ENCODE data around the gene SIPA1L3. TPM values are rescaled to one million over a fixed set of nuclear protein-coding genes. Genes with fewer than 3 reads are reported as not detected.

SIPA1L3 gene
- total RNA-seq, 1 donor from 2014 or later = 29.6 TPM

GRCh38 chr19:38017401-38018151 is 110.6 kb downstream of the SIPA1L3 start:
- H3K9me3 Mint-ChIP-seq (ENCODE audit: unreplicated experiment) = no peaks in the 10 kb centered on the region
- H3K4me3 Mint-ChIP-seq (ENCODE audit: unreplicated experiment) = no peak overlapping the region
- DNase-seq (ENCODE audit: low spot score) = no peak
- H3K27me3 Mint-ChIP-seq (ENCODE audit: unreplicated experiment) = peaks cover 2% of the 10 kb centered on the region
- H3K36me3 Mint-ChIP-seq (ENCODE audit: low read depth, unreplicated experiment) = no peaks in the 10 kb centered on the region
- peak overlapping the region; percentile 54 for H3K27ac Mint-ChIP-seq (ENCODE audit: unreplicated experiment)
- no peak for TF ChIP-seq CTCF (IDR thresholded peaks at IDR 0.05; ENCODE audit: unreplicated experiment)
- H3K4me1 Mint-ChIP-seq (ENCODE audit: unreplicated experiment) = peaks cover 11% of the 10 kb centered on the region

- H3K4me3 Mint-ChIP-seq (ENCODE audit: unreplicated experiment) = no peak overlapping the region
- peaks cover 4% of the 10 kb centered on the region for H3K4me1 Mint-ChIP-seq (ENCODE audit: unreplicated experiment)
- no peaks in the 10 kb centered on the region for H3K9me3 Mint-ChIP-seq (ENCODE audit: unreplicated experiment)
- no peak for DNase-seq (ENCODE audit: low spot score)
- TF ChIP-seq CTCF (IDR thresholded peaks at IDR 0.05; ENCODE audit: unreplicated experiment) = no peak
- no peak overlapping the region for H3K27ac Mint-ChIP-seq (ENCODE audit: unreplicated experiment)
- peaks cover 2% of the 10 kb centered on the region for H3K27me3 Mint-ChIP-seq (ENCODE audit: unreplicated experiment)
- H3K36me3 Mint-ChIP-seq (ENCODE audit: low read depth, unreplicated experiment) = no peaks in the 10 kb centered on the region
These were observed 111.8 kb downstream of the SIPA1L3 start for GRCh38 chr19:38018694-38019395.

GRCh38 chr19:38019396-38019724 is 112.4 kb downstream of the SIPA1L3 start:
- Mint-ChIP-seq H3K9me3 (ENCODE audit: unreplicated experiment) (no peaks in the 10 kb centered on the region), H3K4me3 (ENCODE audit: unreplicated experiment) (no peak overlapping the region), H3K27ac (ENCODE audit: unreplicated experiment) (no peak overlapping the region), H3K36me3 (ENCODE audit: low read depth, unreplicated experiment) (no peaks in the 10 kb centered on the region), H3K27me3 (ENCODE audit: unreplicated experiment) (no peaks in the 10 kb centered on the region), H3K4me1 (ENCODE audit: unreplicated experiment) (peaks cover 4% of the 10 kb centered on the region)
- no peak for DNase-seq (ENCODE audit: low spot score)
- no peak for TF ChIP-seq CTCF (IDR thresholded peaks at IDR 0.05; ENCODE audit: unreplicated experiment)

DNA sequence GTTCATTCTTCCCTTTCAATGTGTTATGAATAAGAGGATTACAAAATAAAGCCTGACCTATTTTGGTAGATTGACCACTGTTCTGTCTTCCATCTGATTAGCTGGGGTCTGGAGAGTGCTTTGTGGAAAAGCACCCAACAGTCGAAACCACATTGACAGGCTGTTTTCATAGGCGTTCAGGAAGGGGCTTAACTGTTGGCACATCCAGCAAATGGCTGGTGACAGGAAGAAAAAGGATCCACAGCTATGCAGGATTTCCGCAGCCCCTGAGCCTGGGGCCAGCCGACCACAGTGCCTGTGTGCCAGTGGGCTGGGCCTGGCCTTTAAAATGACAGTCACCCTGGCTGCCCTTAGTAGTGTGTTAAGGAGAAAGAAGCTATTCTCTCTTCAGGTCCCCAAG is 113.3 kb downstream of the SIPA1L3 start:
- H3K27me3 Mint-ChIP-seq (ENCODE audit: unreplicated experiment) = peaks cover 4% of the 10 kb centered on the region
- H3K36me3 Mint-ChIP-seq (ENCODE audit: low read depth, unreplicated experiment) = no peaks in the 10 kb centered on the region
- peak overlapping the region; percentile 87 for H3K27ac Mint-ChIP-seq (ENCODE audit: unreplicated experiment)
- H3K4me1 Mint-ChIP-seq (ENCODE audit: unreplicated experiment) = peaks cover 10% of the 10 kb centered on the region
- H3K9me3 Mint-ChIP-seq (ENCODE audit: unreplicated experiment) = no peaks in the 10 kb centered on the region
- no peak overlapping the region for H3K4me3 Mint-ChIP-seq (ENCODE audit: unreplicated experiment)
- no peak for TF ChIP-seq CTCF (IDR thresholded peaks at IDR 0.05; ENCODE audit: unreplicated experiment)
- DNase-seq (ENCODE audit: low spot score) = no peak

- no peaks in the 10 kb centered on the region for H3K9me3 Mint-ChIP-seq (ENCODE audit: unreplicated experiment)
- H3K27ac Mint-ChIP-seq (ENCODE audit: unreplicated experiment) = no peak overlapping the region
- no peak overlapping the region for H3K4me3 Mint-ChIP-seq (ENCODE audit: unreplicated experiment)
- no peak for DNase-seq (ENCODE audit: low spot score)
- peaks cover 16% of the 10 kb centered on the region for H3K4me1 Mint-ChIP-seq (ENCODE audit: unreplicated experiment)
- no peaks in the 10 kb centered on the region for H3K36me3 Mint-ChIP-seq (ENCODE audit: low read depth, unreplicated experiment)
- peaks cover 5% of the 10 kb centered on the region for H3K27me3 Mint-ChIP-seq (ENCODE audit: unreplicated experiment)
- TF ChIP-seq CTCF (IDR thresholded peaks at IDR 0.05; ENCODE audit: unreplicated experiment) = no peak
These were observed 114.3 kb downstream of the SIPA1L3 start for GRCh38 chr19:38021352-38021751.

Measured in endothelial cell (in vitro differentiated cells).